GM23338 (cell line): ENCODE results near the gene CELF4.

Experiments
- CREB1 ChIP-seq: fragments of 250-450 bp; sonication (Bioruptor Pico); IDR thresholded peaks from 2 replicates; pipeline ENCODE4 v1.5.0; 2020; ENCODE audit warnings: low read depth, mild to moderate bottlenecking, moderate library complexity
- CTCF ChIP-seq, 2 experiments: fragments of 200-600 bp in 1 of 2; sonication (generic) in 1 of 2; conservative IDR thresholded peaks; 2 replicates each; pipeline versions ENCODE4 v1.5.1 to v1.6.1; 2016 to 2017; ENCODE audit warnings: antibody characterized with exemption in 2 of 2, low read depth in 2 of 2, mild to moderate bottlenecking in 2 of 2, moderate library complexity in 1 of 2
- ETS1 ChIP-seq: IDR thresholded peaks from 2 replicates; pipeline ENCODE4 v1.6.1; 2016; ENCODE audit warnings: antibody characterized with exemption
- EZH2 ChIP-seq: fragments of 200-600 bp; sonication (generic); IDR thresholded peaks from one replicate; pipeline ENCODE4 v1.8.0; 2017; ENCODE audit warnings: antibody characterized with exemption, mild to moderate bottlenecking, low read depth; ENCODE audit not compliant: unreplicated experiment
- EZH2phosphoT487 ChIP-seq: fragments of 200-600 bp; sonication (generic); IDR thresholded peaks from one replicate; pipeline ENCODE4 v1.8.1; 2018; ENCODE audit warnings: antibody characterized with exemption; ENCODE audit not compliant: unreplicated experiment
- NANOG ChIP-seq: IDR thresholded peaks from 2 replicates; pipeline ENCODE4 v1.6.1; 2016; ENCODE audit warnings: antibody characterized with exemption, borderline replicate concordance
- POLR2AphosphoS5 ChIP-seq: IDR thresholded peaks from 2 replicates; pipeline ENCODE4 v1.6.1; 2016; ENCODE audit warnings: antibody characterized with exemption, low read depth
- STAT1 ChIP-seq: IDR thresholded peaks from one replicate; pipeline ENCODE4 v1.6.1; 2016; ENCODE audit warnings: antibody characterized with exemption; ENCODE audit not compliant: unreplicated experiment
- ZNF114 ChIP-seq: fragments of 250-450 bp; sonication (Bioruptor Pico); IDR thresholded peaks from 2 replicates; pipeline ENCODE4 v1.5.0; 2020; ENCODE audit warnings: mild to moderate bottlenecking, moderate library complexity
- ZNF331 ChIP-seq: fragments of 250-450 bp; sonication (Bioruptor Pico); IDR thresholded peaks from 2 replicates; pipeline ENCODE4 v1.5.0; 2020; ENCODE audit warnings: low read depth, mild to moderate bottlenecking, moderate library complexity

- TF ChIP-seq CTCF (conservative IDR thresholded peaks at IDR 0.05; ENCODE audit: low read depth in 2 of 2) (no peak), EZH2 (no peak), NANOG (no peak), POLR2AphosphoS5 (no peak), EZH2phosphoT487 (no peak), ZNF114 (CRISPR knock-in tag) (no peak), CREB1 (CRISPR knock-in tag) (no peak), STAT1 (no peak), ETS1 (no peak), ZNF331 (no peak)
These were observed 32.7 kb downstream of the CELF4 start for GRCh38 chr18:37532917-37533316.
